ACC112 (cell line): ENCODE results near the gene MPHOSPH9.
A peak's percentile ranks its signal among the peaks of the same experiment; 100 is the strongest.

Source experiments
- H2AFZ ChIP-seq: fragments of 200-600 bp; sonication (generic); one replicate; pipeline ENCODE4 v1.6.0; 2017; ENCODE audit warnings: antibody characterized with exemption, low read length; ENCODE audit not compliant: unreplicated experiment
- H3K27ac ChIP-seq: fragments of 200-600 bp; sonication (generic); 2 replicates; pipeline ENCODE4 v1.5.1; 2014; ENCODE audit warnings: low read depth, mild to moderate bottlenecking, antibody characterized with exemption, low read length, moderate library complexity
- H3K27me3 ChIP-seq: fragments of 200-600 bp; sonication (generic); 2 replicates; pipeline ENCODE4 v1.6.1; 2014; ENCODE audit warnings: mild to moderate bottlenecking, antibody characterized with exemption, low read length, moderate library complexity, mixed read lengths; ENCODE audit not compliant: insufficient read depth
- H3K36me3 ChIP-seq: fragments of 200-600 bp; sonication (generic); 2 replicates; pipeline ENCODE4 v1.6.1; 2016; ENCODE audit warnings: mild to moderate bottlenecking, antibody characterized with exemption, low read length, moderate library complexity, mixed read lengths; ENCODE audit not compliant: insufficient read depth
- H3K4me1 ChIP-seq: fragments of 200-600 bp; sonication (generic); one replicate; pipeline ENCODE4 v1.6.1; 2016; ENCODE audit warnings: low read length, mixed read lengths; ENCODE audit not compliant: insufficient read depth, unreplicated experiment, control insufficient read depth
- H3K4me3 ChIP-seq: fragments of 200-600 bp; sonication (generic); 2 replicates; pipeline ENCODE4 v1.5.1; 2014; ENCODE audit warnings: mild to moderate bottlenecking, low read depth, low read length
- H3K79me2 ChIP-seq: fragments of 200-600 bp; sonication (generic); one replicate; pipeline ENCODE4 v1.6.0; 2016; ENCODE audit warnings: low read length; ENCODE audit not compliant: control insufficient read depth, unreplicated experiment, insufficient read depth

MPHOSPH9 gene

GRCh38 chr12:123268850-123269249 lies 35.9 kb upstream of the MPHOSPH9 start:
- Histone ChIP-seq H2AFZ (no peak overlapping the region), H3K27ac (no peak overlapping the region), H3K4me1 (peaks cover 16% of the 10 kb centered on the region), H3K36me3 (no peaks in the 10 kb centered on the region), H3K27me3 (no peaks in the 10 kb centered on the region), H3K79me2 (peaks cover 56% of the 10 kb centered on the region), H3K4me3 (peak overlapping the region; percentile 92)

- Histone ChIP-seq H3K4me3 (no peak overlapping the region), H3K36me3 (no peaks in the 10 kb centered on the region), H3K27ac (no peak overlapping the region), H3K79me2 (peaks cover 56% of the 10 kb centered on the region), H3K4me1 (peaks cover 16% of the 10 kb centered on the region), H2AFZ (no peak overlapping the region), H3K27me3 (no peaks in the 10 kb centered on the region)
These were observed 35.3 kb upstream of the MPHOSPH9 start for GRCh38 chr12:123267991-123268843.

GRCh38 chr12:123267335-123267920 lies 34.5 kb upstream of the MPHOSPH9 start:
- peaks cover 56% of the 10 kb centered on the region for H3K79me2 ChIP-seq
- H3K27me3 ChIP-seq: no peaks in the 10 kb centered on the region
- no peaks in the 10 kb centered on the region; the same call in 1 of the 2 replicates for H3K36me3 ChIP-seq
- peaks cover 15% of the 10 kb centered on the region for H3K4me1 ChIP-seq
- H3K4me3 ChIP-seq: no peak overlapping the region
- H2AFZ ChIP-seq: no peak overlapping the region
- no peak overlapping the region for H3K27ac ChIP-seq

GRCh38 chr12:123266679-123267277 lies 33.8 kb upstream of the MPHOSPH9 start:
- Histone ChIP-seq H3K4me3 (no peak overlapping the region), H2AFZ (no peak overlapping the region), H3K79me2 (peaks cover 51% of the 10 kb centered on the region), H3K4me1 (peaks cover 11% of the 10 kb centered on the region), H3K27me3 (no peaks in the 10 kb centered on the region), H3K27ac (no peak overlapping the region), H3K36me3 (no peaks in the 10 kb centered on the region; the same call in 1 of the 2 replicates)

- Histone ChIP-seq H3K27me3 (no peaks in the 10 kb centered on the region), H3K79me2 (peaks cover 49% of the 10 kb centered on the region), H3K4me1 (peaks cover 11% of the 10 kb centered on the region), H3K36me3 (peaks cover under 1% of the 10 kb centered on the region; the same call in 1 of the 2 replicates), H3K4me3 (no peak overlapping the region), H3K27ac (no peak overlapping the region), H2AFZ (no peak overlapping the region)
These were observed 33.1 kb upstream of the MPHOSPH9 start for GRCh38 chr12:123265851-123266678.

- Histone ChIP-seq H3K79me2 (peaks cover 36% of the 10 kb centered on the region), H2AFZ (no peak overlapping the region), H3K4me3 (no peak overlapping the region), H3K36me3 (peaks cover 13% of the 10 kb centered on the region; the same call in 1 of the 2 replicates), H3K27me3 (no peaks in the 10 kb centered on the region), H3K27ac (no peak overlapping the region), H3K4me1 (peaks cover 8% of the 10 kb centered on the region)
These were observed 31.7 kb upstream of the MPHOSPH9 start for GRCh38 chr12:123264642-123265041.

GRCh38 chr12:123263196-123263817 lies 30.4 kb upstream of the MPHOSPH9 start:
- H3K79me2 ChIP-seq: peaks cover 22% of the 10 kb centered on the region
- H2AFZ ChIP-seq: no peak overlapping the region
- no peak overlapping the region for H3K27ac ChIP-seq

GRCh38 chr12:123261196-123261595 lies 28.3 kb upstream of the MPHOSPH9 start:
- Histone ChIP-seq H3K4me1 (no peaks in the 10 kb centered on the region), H2AFZ (no peak overlapping the region), H3K4me3 (no peak overlapping the region), H3K36me3 (peaks cover 25% of the 10 kb centered on the region; the same call in 1 of the 2 replicates), H3K27me3 (no peaks in the 10 kb centered on the region), H3K79me2 (peaks cover 2% of the 10 kb centered on the region), H3K27ac (no peak overlapping the region)

More at GRCh38 chr12:123263196-123263817, 30.4 kb upstream of the MPHOSPH9 start:
- no peaks in the 10 kb centered on the region for H3K4me1 ChIP-seq
- H3K4me3 ChIP-seq: no peak overlapping the region
- H3K27me3 ChIP-seq: no peaks in the 10 kb centered on the region
- peaks cover 23% of the 10 kb centered on the region; the same call in 1 of the 2 replicates for H3K36me3 ChIP-seq

- Histone ChIP-seq H3K27ac (no peak overlapping the region), H3K4me1 (no peaks in the 10 kb centered on the region), H3K79me2 (peaks cover 3% of the 10 kb centered on the region), H3K36me3 (peaks cover 30% of the 10 kb centered on the region), H3K27me3 (no peaks in the 10 kb centered on the region), H3K4me3 (no peak overlapping the region), H2AFZ (no peak overlapping the region)
These were observed 27.1 kb upstream of the MPHOSPH9 start for GRCh38 chr12:123260081-123260480.

- Histone ChIP-seq H3K27ac (no peak overlapping the region), H3K79me2 (peaks cover 6% of the 10 kb centered on the region), H3K4me3 (no peak overlapping the region), H3K4me1 (no peaks in the 10 kb centered on the region), H2AFZ (no peak overlapping the region), H3K36me3 (peaks cover 36% of the 10 kb centered on the region), H3K27me3 (no peaks in the 10 kb centered on the region)
These were observed 25.7 kb upstream of the MPHOSPH9 start for GRCh38 chr12:123258593-123258992.
